COLO829 (cell line): ENCODE data around the gene PLXDC1.

Source experiments
- DNase-seq: peaks from one replicate; pipeline ENCODE4 v3.0.0; 2012; ENCODE audit warnings: low spot score

PLXDC1 gene

DNA sequence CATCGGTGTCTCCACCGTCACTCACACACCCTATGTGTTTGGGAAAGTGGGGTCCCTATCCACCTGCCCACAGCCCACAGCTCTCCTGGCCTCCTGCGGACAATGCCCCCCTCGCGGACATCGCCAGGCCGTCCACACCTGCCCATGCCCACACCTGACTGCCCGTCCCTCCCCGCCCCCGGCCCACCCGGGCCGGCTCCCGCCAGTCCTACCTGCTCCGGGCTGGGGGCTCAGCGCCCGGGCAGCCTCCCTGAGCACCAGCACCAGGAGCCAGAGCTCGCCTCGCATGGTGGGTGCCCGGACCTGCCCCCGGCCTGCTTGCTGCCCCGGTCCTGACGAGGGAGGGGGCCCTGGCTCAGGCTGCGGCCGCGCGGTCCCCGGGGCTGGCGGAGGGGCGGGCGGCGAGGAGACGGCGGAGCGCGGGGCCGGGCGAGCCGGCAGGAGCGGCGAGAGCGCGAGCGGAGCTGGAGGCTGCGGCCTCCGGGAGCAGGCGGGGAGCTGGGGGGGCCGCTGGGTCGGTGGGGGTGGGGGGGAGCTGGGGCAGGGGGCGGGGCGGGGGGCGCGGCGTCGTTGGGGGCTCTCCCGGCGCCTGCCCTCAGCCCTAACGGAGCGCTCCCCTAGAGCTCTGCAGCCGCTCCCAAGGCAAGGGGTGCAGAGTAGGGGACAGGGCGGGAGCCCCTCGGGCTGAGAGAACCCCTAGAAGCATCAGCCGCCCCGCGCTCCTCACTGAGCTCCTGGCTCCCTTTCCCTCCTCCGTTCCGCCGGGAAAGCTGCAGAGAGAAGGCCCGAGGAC, at the start of gene PLXDC1:
PLXDC1 (minus strand) TSS at position 488 of the 793 bp plus-strand sequence; CDS start at position 288, 200 bp downstream.
- no peak for DNase-seq

- no peak for DNase-seq
Measured at GRCh38 chr17:39200957-39201510, 49.6 kb upstream of the PLXDC1 start.

DNA sequence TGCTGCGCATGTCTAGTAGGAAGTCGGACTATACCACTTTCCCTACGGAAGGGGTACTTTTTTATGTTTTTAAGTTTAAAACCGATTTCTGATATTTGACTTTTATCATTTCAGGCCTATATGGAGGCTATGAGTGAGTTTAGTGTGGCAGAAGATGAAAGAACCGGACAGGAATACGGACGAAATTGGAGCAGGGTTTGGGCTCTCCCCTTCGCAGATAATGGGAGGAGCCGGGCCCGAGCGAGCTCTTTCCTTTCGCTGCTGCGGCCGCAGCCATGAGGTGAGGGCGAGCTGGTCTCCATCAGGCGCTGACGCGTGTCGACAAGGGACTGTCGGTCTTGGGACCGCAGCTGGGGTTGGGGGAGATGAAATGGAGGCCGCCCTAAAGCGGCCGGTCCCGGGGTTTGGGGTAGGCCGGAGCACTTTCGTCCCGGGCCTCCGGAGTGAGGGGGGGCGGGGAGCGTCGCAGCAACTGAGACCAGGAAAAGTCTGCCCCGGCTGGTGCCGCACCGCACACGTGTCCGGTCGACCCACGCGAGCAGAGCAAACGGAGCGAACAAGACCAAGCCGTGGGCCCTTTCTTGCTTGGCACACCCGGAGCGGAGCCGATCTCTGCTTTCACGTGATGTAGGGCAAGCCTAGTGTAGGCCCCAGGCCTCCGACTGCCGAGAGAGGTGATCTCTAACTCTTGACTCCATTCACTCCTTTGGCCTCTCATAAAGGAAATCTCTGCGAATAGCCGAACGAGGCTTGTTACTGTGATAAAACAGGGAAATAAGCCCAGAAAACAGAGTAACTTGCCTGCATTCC, 48.8 kb upstream of the PLXDC1 start, which contains the start of gene RPL19:
RPL19 (plus strand) TSS at position 214 of the 810 bp plus-strand sequence; CDS start at position 276, 62 bp downstream.
- peak; percentile 92 for DNase-seq

DNA sequence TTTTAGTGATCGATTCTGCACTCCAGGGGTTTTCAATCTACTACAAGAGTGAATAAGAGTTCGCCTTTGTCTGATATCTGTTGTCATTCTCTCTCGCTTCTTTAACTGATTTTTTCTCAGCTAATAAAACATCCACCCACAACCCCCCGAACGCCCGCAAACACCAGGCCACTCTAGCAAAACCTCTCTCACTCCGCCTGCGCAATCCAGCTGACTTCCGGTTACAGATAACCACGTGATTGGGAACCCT, 48.3 kb upstream of the PLXDC1 start:
- peak; percentile 99 for DNase-seq

- DNase-seq: no peak
Measured at GRCh38 chr17:39198186-39198566, 46.7 kb upstream of the PLXDC1 start.

- peak; percentile 87 for DNase-seq
Measured at GRCh38 chr17:39197380-39198185, 46.1 kb upstream of the PLXDC1 start, which contains the start of gene CACNB1. Gene CACNB1 (minus strand): TSS chr17:39197669. CDS start chr17:39197495, 174 bp downstream.

GRCh38 chr17:39196808-39197291, 45.4 kb upstream of the PLXDC1 start:
- DNase-seq: no peak

DNA sequence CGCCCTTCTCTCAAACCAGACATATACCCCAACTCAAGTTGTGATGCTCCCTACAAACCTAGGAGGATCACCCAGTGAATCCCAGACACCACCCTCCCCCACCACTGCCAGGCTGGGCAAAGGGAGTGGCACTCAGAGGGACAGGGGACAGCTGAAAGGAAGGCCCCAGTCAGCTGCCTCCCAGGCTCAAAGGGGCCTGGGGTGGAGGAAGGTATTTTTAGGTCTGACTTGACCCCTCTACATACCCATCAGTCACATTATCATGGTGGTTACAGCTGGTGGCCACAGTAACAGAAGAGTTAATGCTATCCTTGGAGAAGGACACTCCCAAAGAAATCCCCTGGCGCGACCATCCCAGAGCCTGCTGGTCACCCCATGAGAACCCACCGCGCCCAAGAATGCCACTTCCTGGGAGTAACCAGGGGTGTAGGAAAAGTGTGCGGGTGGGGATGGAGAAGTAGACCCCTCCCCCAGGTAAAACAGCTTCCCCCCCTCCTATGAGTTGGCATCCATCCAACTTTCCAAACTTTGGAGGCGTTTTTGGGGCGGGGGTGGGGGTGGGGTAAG, 44.9 kb upstream of the PLXDC1 start:
- no peak for DNase-seq

DNA sequence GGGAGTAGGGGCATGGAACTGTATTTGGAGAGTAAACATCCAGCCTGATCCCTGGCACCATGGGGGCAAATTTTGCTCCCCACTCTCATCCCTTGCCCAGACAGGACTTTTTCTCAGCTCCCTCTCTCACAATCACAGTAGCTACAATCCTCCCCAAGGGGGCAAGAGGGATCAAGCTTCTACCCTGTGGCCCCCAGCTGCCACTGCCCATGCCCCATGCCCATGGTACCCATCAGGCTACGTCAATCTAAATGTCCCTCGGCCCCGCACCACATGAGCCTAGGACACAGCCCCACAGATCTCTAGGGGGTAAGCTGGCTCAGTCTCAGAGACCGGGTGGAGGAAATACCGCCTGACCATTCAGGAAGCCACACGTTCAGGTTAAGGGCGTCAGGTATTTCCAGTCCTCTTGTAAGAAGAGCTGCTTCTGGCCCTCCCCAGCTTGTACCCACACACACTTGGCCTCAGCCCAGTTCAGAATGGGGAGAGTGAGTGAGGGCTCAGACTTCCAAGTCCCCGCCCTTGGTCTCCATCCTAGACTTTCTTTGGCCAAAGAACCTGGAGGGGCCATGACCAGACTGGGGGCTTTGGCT, 44.2 kb upstream of the PLXDC1 start:
- no peak for DNase-seq

GRCh38 chr17:39194985-39195524, 43.6 kb upstream of the PLXDC1 start:
- no peak for DNase-seq

DNA sequence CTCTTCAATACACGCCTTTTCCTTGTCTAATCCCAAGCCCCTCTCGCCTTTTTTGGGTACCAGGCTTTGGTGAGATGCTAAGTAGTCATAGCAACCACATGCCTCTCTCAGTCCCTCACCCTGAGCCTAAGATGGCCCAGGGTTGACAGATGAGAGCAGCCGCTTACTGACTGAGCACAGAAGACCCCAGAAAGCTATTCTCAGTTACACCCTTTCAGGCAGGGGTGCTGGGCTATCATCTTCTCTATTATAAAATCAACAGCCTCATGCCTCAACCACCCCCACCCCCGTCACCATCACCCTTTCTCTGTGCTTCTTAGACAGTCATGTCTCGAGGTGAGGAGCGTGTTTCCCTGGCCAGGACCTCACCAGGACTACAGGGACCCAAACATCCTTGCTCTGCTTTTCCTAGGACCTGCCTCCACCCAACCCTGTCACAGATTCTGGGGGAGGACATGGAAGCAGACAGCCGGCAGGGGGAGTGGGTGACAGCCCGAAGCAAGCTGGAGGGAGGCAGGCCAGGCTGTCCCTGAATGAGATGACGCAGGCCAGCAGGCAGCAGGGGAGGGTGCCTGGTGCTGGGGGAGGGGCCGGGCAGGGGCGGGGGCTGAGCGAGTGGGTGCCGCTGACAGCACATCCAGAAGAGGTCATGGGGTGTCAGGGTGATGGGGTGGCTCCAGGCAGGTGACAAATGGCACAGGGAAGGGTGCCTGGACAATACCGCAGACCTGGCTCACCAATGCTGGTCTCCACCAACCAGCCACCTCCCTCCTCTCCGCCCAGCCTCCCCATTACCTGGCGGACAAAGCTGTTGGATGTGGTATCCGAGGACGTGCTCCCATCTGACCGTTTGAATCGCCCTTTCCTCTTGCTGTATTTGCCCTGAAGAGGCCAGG, 42.9 kb upstream of the PLXDC1 start:
- DNase-seq: no peak

- no peak for DNase-seq
Measured at GRCh38 chr17:39193346-39193745, 41.9 kb upstream of the PLXDC1 start.

GRCh38 chr17:39192901-39193300, 41.5 kb upstream of the PLXDC1 start:
- no peak for DNase-seq

DNA sequence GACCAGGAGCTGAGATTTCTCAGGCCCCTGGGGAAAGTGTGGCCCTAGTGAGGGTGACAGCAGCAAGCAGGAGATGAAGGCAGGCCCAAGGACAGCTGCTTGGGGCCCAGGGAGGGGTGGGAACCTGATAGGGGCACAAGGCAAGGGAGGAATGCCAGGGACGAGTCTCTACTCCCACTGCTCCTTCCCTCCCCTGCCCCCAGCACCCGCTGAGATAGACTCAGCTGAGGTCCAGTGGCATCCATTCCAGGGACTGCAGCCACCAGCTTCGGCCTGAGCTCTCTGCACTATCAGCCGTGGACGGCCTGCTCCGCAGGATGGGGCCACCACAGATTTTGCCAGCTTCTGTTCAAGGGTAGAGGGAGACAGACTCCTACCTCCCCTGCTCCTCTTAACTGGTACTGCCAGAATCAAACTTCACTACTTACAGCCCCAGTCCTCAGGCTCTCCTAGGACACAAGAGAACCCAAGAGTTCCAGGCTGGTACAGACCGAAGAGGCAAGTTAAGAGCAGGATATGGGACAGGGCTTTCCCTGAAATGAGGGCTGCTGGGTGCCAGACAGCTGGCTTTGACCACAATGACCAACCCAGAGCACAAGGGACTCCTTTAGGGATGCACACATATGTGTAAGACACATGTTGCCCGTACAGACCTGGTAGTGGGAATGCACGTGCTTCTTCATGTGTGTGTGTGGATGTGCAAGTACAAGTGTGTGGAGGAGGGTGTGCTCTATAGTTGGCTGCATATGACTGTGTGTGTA, 40.5 kb upstream of the PLXDC1 start:
- DNase-seq: no peak

DNA sequence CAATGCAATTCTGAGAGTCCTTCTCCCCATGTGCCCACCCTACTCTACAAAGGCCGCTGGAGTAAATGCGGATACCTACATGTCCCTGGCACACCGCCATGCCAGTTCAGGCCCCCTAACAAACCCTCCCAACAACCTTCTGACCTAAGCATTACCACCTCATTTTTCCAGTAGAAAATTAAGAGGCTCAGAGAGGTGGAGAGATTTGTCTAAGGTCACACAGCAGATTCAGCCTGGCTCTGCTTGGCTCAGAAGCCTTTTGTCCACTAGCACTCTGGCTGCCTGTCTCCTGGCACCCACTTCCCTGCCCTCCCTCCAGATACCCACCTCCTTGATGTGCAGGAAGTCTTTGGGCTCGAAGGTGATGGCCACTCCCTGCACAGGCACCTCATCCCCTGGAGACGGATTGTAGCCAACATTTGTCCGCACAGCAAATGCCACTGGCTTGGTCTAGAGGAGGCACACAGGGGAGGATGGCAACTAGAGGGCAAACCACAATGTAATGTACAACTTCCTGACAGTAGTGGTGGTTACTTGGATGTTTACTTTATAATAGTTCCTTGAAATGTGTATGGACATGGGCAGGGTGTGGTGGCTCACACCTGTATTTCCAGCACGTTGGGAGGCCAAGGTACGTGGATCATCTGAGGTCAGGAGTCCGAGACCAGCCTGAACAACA, 35.9 kb upstream of the PLXDC1 start:
- no peak for DNase-seq

DNA sequence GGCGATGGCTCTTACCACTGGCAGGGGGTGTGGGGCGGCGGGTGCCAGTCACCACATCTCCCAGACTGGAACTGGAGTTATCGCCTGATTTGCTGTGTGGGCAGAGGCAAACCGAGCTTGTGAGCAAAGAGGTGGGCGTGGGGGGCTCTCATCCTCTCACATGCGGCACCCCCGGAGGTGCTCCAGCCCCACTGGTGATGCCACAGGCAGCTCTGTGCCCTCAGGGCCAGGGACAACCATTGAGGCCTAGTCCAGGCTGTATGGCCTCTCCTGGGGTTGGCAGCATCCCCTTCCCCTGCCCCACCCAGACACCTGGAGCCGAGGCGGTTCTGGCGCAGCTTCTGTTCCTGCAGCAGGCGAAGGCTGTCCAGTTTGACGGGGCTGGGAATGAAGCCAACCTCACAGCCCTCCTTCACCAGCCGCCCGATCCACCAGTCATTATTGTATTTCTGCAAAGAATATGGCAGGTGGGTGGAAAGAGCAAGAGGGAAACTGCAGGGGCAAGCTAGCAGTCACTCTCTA, 35.1 kb upstream of the PLXDC1 start:
- no peak for DNase-seq

- no peak for DNase-seq
Measured at GRCh38 chr17:39183720-39184119, 32.3 kb upstream of the PLXDC1 start.

DNA sequence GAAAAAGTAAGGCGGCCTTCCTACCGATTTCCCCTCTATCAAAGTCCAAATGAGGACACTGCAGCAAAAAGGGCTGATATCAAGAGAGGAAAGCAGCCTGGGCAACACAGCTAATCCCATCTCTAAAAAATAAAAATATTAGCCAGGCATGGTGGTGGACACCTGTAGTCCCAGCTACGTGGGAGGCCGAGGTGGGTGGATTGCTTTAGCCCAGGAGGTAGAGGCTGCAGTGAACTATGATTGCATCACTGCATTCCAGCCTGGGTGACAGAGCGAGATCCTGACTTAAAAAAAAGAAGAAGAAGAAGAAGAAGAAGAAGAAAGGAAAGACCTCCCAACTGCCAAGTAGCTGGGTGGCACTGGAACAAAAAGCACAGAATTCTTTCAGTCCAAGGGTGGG, 31.6 kb upstream of the PLXDC1 start:
- no peak for DNase-seq
